GM06990 (cell line): ENCODE results near the gene PHACTR1.

Experiments used
- DNase-seq: peaks from one replicate; pipeline ENCODE4 v3.0.0-alpha.2; 2011; ENCODE audit not compliant: insufficient read length; ENCODE audit errors: extremely low read depth
- H3K27me3 ChIP-seq: replicated peaks from 2 replicates; pipeline ENCODE4 v1.6.0; 2011; ENCODE audit warnings: low read length; ENCODE audit not compliant: control insufficient read depth, insufficient read depth
- H3K36me3 ChIP-seq: 2 replicates; pipeline ENCODE4 v1.5.1; 2011; ENCODE audit warnings: low read length; ENCODE audit not compliant: control insufficient read depth, insufficient read depth
- H3K4me3 ChIP-seq: replicated peaks from 2 replicates; pipeline ENCODE4 v1.5.1; 2011; ENCODE audit warnings: low read depth, mild to moderate bottlenecking, control low read depth, low read length
- TF ChIP-seq, protein P1 (sequence below): IDR thresholded peaks from 2 replicates; pipeline ENCODE4 v1.5.1; 2011; ENCODE audit warnings: low read length, control low read depth, mild to moderate bottlenecking, inconsistent platforms; ENCODE audit not compliant: insufficient read depth, poor library complexity, severe bottlenecking

Gene PHACTR1

DNA sequence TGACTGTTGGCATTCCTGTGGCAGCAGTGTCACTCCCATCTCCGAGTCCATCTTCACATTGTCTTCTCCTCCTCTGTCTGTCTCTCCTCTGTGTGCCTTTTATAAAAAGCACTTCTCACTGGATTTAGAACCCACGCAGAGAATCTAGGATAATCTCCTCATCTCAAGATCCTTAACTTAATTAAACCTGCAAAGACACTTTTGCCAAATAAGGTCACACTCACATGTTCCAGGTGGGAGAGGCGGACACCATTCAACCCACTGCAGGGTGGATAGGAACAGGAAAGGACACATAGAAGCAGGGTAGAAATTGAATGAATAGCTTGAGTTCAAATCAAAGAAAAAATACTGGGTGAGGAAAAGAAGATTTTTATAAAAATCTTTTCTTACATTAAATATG lies 292.5 kb downstream of the PHACTR1 start:
- peaks cover 7% of the 10 kb centered on the region for H3K27me3 ChIP-seq
- H3K36me3 ChIP-seq: no peaks in the 10 kb centered on the region
- DNase-seq: no peak
- no peak overlapping the region for H3K4me3 ChIP-seq
- TF ChIP-seq, protein P1, sequence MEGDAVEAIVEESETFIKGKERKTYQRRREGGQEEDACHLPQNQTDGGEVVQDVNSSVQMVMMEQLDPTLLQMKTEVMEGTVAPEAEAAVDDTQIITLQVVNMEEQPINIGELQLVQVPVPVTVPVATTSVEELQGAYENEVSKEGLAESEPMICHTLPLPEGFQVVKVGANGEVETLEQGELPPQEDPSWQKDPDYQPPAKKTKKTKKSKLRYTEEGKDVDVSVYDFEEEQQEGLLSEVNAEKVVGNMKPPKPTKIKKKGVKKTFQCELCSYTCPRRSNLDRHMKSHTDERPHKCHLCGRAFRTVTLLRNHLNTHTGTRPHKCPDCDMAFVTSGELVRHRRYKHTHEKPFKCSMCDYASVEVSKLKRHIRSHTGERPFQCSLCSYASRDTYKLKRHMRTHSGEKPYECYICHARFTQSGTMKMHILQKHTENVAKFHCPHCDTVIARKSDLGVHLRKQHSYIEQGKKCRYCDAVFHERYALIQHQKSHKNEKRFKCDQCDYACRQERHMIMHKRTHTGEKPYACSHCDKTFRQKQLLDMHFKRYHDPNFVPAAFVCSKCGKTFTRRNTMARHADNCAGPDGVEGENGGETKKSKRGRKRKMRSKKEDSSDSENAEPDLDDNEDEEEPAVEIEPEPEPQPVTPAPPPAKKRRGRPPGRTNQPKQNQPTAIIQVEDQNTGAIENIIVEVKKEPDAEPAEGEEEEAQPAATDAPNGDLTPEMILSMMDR: no peak

DNA sequence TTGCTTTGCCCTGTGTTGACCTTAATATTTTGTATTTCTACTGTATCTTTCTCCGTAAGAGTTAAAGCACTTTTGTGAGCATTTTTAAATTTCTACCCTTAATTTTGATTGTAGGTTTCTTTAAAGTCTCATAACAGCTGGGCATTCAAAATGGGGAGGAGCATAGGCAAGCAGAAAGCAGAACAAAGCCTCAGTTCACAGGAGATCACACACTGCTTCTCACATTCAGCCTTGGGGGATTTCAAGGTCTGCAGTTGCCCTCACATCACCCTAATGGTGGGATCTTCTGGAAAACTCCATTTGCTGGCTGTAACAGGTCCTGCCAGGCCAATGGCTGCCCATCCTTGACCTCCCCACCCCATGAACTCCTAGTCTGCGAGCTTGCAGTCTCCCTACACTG lies 292.9 kb downstream of the PHACTR1 start:
- TF ChIP-seq, protein P1: no peak
- DNase-seq: no peak
- Histone ChIP-seq H3K36me3 (no peaks in the 10 kb centered on the region), H3K27me3 (peaks cover 8% of the 10 kb centered on the region), H3K4me3 (no peak overlapping the region)

- no peaks in the 10 kb centered on the region for H3K36me3 ChIP-seq
- DNase-seq: no peak
- TF ChIP-seq, protein P1: no peak
- H3K27me3 ChIP-seq: peaks cover 10% of the 10 kb centered on the region
- no peak overlapping the region for H3K4me3 ChIP-seq
Observed at GRCh38 chr6:13011612-13012146, 295.1 kb downstream of the PHACTR1 start.

- TF ChIP-seq, protein P1: no peak
- Histone ChIP-seq H3K27me3 (peaks cover 10% of the 10 kb centered on the region), H3K4me3 (no peak overlapping the region), H3K36me3 (no peaks in the 10 kb centered on the region)
- no peak for DNase-seq
Observed at GRCh38 chr6:13012296-13012695, 295.7 kb downstream of the PHACTR1 start.

GRCh38 chr6:13012977-13013680 lies 296.6 kb downstream of the PHACTR1 start:
- Histone ChIP-seq H3K27me3 (peaks cover 10% of the 10 kb centered on the region), H3K4me3 (no peak overlapping the region), H3K36me3 (no peaks in the 10 kb centered on the region)
- TF ChIP-seq, protein P1: no peak
- no peak for DNase-seq
